ENCODE measurements around the gene POLR1D.

Gene POLR1D

DNA sequence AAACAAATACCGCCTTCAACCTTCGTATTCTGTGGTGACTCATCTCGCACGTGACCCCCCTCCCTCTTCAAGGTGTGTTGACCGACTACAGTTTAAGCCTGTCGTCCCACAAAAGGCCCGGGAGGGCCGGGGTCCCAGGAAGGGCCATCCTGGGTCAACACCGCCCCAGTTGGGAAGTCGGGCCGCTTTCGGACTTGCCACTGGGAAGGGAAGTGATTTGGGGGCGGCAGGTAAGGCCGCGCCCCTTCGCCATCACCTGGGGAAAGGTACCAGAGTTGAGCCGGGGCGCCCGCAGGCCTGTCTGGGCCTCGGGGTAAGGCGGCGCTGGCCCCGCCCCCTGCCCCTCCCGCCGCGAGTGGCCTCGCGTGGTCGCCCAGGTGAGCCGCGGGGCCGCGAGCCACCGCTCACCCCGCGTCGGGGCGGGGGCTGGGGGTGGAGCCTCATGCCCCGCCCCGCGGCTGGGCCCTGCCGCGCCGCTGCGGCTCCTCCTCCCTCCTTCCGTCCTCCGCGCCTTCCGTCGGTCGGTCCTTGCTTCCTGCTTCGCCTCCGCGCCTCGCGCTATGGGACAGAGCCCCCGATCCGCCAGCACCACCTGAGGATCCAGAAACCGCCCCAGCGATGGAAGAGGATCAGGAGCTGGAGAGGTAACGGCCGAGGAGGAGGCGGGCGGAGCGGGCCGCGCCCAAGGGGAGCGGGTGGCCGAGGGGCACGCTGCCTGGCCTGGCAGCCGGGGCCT lies at the start of gene POLR1D:
TSS of gene POLR1D (plus strand) at position 527 of the 736 bp plus-strand sequence. CDS start at position 619, 92 bp downstream.
- peak; percentile 77 for DNase-seq

DNA sequence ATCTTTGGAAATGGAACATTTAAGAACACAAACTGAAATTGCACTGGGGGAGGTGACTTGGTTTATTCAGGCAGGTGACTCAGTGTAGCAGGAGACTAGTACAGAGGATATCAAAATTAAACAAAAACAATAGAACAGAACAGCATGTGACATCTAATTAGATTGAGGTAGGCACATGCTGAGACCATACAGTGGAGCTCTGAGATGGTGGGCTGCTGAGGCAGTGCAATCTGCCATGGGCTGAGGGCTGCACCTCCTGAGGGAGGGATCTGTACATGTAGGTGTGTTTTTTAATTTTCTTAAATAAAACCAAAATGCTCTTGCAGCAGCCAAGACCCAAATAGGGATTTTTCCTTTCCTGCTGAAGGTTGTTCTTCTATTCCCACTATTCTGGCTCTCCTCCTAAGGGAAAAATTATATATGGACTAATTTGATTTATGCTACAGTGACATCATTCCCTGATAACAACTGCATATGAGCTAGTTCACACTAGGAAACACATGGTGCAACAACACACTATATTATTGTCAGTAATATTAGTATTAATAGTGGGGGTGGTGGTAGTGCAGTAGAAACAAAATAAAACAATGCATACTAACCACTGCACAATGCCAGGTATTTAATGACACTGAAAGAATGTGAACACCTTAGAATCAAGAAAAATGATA lies 49.3 kb upstream of the POLR1D start:
- no peak for DNase-seq

DNA sequence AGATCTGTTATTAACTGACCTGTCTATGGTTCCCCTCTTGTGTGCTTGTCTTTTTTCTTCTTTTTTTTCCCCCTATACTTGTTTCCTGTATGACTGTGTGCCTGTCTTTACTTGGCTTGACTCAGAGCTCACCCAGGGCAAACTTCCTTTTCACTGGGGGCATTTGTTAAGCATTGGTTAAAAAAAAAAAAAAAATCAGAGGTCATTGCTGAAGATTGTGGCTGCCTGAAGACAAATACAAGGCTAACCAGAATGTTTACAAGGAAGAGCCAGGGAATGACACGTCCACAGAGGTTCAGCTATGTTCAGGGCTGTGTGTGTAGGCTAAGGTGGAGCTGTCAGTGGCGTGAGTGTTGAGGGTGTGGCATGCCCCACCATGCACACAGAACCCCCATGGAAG lies 48.4 kb upstream of the POLR1D start:
- peak; percentile 69 for DNase-seq

DNA sequence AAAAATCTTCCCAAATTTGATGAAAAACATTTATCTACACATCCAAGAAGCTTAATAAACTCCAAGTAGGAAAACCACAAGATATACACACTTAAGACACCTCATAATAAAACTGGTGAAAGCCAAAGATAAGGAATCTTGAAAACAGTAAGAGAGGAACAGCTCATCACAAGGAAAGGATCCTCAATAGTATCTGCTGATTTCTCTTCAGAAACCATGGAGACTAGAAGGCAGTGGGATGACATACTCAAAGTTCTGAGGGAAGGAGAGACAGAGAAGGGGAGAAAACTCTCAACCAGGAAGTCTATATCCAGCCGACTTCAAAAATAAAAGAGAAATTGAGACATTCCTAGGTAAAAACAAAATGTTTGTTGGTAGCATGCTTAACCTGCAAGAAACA lies 47.0 kb upstream of the POLR1D start:
- no peak for DNase-seq

- peak; percentile 48 for DNase-seq
Observed at GRCh38 chr13:27578121-27579030, 43.3 kb upstream of the POLR1D start.

DNA sequence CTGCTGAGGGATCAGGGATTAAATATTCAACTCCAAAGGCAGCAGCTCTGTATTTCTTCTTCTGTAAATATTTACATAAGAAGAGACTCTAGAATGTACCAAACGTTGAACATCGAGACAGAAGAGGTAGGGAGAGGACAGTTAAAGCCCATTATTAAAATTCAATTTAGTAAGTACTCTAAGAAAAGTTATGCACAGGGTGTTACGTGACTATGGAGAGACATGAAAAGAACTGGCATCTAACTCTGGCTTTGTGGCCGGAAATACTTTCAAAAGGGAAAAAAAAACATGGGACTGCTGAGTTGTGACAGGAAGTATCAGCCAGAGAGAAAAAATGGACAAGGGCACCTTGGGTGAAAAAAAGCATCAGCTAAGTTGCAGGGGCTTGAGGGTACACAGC lies 38.0 kb upstream of the POLR1D start:
- peak; percentile 30 for DNase-seq

DNA sequence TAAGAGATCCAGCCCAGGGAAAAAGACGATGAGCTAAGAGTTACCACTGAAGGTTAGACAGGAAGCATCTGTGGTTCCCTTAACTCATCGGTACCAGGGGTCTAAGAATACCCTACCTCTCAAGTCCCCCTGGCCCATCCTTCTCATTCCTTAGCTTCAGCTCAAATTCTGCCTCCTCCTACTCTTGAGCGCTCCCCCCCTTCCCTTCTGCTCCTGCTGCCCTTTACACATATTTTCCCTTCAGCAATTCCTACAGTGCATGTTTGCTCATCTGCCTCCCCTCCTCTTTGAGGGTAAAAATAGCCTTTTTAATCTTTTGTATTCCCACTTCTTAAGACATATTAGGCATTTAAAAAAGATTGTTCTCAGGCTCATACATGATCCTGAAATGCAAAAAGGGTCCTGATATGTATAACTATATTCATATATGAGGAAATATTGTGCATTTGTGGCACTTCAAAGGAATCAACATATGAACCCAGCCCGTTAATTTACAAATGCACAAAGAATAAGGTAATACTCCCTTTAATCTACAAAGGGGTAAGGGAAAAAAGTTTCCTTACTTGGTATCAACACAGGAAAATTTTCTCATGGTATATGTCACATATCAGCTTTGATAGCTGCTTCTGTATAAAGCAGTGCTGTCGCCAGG lies 34.5 kb upstream of the POLR1D start:
- no peak for DNase-seq

GRCh38 chr13:27588405-27588804 lies 33.3 kb upstream of the POLR1D start:
- DNase-seq = no peak

- DNase-seq = no peak
Observed at GRCh38 chr13:27592865-27593264, 28.8 kb upstream of the POLR1D start.

DNA sequence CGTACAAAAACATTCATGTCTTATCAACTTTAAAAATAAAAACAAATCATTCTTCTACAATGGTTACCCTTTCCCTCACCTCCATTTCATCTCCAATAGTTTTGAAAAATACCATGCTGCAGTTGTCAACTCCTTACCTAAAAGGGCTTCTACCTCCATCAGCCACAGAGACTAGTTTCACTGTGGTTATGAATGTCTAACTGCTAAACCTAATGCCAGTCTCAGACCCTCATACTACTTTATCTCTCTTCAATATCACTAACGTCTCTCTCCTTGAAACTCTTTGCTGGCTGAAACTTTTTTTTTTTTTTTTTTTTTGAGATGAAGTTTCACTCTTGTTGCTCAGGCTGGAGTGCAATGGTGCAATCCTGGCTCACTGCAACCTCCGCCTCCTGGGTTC lies 28.4 kb upstream of the POLR1D start:
- no peak for DNase-seq

DNA sequence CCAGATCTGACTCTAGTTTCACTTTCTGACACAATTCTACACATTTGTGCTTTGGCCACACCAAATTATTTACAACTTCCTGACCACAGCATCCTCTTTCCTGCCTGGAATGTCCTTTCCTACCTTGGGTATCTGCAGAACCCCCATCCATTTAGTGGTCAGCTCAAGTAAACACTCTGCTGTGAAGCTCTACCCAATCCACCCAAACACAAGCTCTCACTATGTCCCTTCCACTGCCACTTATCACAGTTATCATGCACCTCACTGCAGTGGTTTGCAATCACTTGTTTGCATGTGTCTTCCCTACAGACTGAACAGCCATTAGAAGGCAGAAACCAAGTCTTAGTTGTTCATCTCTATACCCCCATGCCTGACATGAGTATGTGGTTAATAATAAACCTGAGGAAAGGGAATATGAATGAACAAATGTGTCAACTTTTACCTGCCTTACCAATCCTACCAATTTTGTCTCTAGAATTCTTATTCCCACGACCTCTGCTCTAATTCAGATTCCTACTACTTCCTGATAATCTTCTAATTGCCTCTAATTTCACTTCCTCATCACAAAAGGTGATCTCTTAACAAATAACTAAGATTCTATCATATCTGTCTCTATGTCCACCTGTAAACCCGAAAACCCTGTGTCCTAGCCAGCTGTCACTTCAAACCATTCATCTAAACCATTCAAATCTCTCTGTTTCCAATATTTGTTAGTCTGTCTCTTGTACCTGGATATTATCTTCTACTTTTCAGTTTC lies 26.5 kb upstream of the POLR1D start:
- DNase-seq = no peak

DNA sequence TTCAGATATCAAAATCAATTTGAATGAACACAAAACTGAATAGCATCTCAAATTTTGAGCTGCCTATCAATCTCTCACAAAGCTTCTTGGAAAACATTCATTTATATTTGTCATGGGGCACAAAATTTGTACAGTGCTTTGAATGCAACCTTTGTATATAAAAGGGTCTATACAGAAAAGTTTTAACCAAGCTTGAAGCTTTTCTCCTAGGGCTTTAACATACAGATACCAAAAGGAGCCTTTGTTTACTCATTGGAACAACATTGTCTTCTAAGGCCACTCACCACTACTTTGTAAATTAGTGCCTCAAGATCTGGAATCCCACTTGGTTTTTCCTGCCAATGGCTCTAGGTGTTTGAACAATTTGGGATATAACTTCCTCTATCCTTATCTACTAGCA lies 22.6 kb upstream of the POLR1D start:
- no peak for DNase-seq

- peak; percentile 77 for DNase-seq
Observed at GRCh38 chr13:27599845-27600553, 21.7 kb upstream of the POLR1D start.

DNA sequence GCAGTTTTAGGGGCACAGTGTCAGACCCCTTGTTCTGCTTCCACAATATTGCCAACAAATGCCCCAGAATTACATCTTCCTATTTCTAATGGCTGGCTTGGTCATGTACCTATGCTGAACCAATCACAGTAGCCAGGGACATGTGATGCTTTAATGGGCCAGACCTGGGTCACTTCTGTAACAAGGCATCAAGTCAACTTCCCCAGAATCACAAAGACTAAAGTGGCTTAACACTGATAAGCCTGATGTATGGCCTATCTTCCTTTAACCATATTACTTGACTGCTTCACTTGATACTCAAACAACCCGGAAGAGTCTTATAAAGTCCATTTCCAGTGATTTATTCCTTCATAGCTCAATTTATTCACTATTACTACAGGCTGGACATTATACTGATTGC lies 21.0 kb upstream of the POLR1D start:
- DNase-seq = no peak

- no peak for DNase-seq
Observed at GRCh38 chr13:27601208-27601607, 20.5 kb upstream of the POLR1D start.

DNA sequence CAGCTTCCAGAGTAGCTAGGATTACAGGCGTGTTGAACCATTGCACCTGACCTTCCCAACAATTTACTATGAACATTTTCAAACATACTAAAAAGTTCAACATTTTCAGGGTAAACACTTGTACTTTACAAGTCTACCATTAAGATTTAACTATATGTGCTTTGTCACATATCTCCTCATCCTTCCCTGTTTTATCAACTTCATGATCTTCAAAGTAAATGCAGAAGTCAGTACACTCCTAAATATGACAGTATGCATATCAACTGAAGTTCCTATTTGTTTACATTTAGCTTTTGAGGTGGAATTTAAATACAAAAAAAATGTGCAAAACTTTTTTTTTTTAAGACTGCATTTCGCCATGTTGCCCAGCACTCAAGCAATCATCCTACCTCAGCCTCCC lies 19.9 kb upstream of the POLR1D start:
- DNase-seq = no peak

DNA sequence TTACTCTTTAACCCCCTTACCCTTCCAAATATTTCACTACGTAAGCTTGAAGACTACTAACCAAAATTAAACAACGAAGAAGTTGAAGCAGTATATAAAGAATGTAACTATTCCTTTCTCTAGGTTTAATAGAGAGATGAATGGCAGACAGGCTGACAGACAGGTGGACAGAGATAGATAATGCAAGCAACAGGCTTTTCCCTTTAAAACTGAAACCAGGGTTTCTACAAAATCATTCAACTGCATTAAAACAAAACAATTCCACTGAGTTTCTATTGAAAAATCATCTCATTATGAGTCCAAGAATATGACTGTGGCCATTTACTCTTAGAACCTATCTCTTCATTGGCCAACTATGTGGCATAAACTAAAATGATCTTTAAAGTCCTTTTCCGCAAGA lies 16.6 kb upstream of the POLR1D start:
- DNase-seq = no peak

- DNase-seq = peak; percentile 23
Observed at GRCh38 chr13:27605610-27606200, 16.0 kb upstream of the POLR1D start.

DNA sequence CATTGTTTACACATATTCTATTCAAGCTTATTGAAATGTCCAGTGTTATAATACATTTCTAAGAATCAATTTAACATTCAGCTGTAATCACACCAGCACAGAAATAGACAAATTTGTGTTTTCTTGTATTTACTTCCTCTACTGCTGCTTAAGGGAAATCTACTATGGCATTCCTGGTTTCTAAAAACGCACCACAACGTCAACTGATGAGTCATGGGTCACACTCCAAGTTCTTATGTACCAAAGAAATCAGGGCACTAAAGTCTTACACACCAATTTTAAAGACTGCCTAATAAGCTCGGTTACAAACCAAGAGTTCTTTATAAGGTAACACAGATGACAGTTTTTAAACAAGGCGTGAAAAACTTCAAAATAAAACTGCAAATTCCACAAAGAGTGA lies 14.6 kb upstream of the POLR1D start:
- DNase-seq = peak; percentile 83

DNA sequence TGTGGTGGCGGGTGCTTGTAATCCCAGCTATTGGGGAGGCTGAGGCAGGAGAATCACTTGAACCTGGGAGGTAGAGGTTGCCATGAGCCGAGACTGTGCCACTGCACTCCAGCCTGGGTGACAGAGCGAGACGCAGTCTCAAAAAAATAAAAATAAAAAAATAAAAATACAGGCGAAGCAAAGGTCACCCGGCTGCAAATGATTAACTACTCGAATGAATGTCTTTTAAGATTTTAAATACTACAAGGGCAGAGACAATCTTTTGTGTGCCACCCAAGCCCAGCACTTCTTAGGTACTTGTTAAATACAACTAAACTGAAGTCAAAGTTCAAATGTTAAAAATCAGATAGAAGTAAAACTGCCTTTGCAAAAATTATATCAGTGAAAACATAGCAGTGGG lies 8.1 kb upstream of the POLR1D start:
- DNase-seq = no peak

DNA sequence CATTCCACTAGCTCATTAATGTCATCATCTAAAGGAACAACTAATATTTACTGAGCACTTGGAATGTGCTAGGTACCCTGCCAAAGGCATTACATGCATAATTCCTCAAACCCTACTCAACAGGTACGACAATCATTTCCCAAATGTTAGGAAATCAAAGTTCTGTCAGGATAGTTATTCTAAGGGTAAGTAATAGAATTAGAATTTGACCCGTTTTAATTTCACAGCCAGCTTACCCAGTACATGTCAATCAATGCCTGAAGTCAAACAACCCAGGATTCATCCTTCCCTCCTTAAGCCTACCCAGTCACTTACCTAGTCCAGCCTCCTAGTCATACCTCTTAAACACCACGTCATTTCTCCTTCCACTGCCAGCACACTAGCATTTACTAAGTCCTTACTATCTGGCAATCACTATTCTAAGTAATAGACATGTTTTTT lies 3.8 kb upstream of the POLR1D start:
- no peak for DNase-seq
